ENCODE data around the gene MSL3B. TPM values are rescaled to one million over a fixed set of nuclear protein-coding genes. Genes with fewer than 3 reads are reported as not detected.

Gene MSL3B

GRCh38 chr2:233817995-233818638 lies 50.1 kb downstream of the MSL3B start:
- peak; percentile 36 to 56 for DNase-seq
- no peaks in the 10 kb centered on the region for H3K27me3 ChIP-seq (ENCODE audit: control insufficient read depth in 1 of 2, insufficient read depth in 2 of 2, low read length in 1 of 2)
- no peak overlapping the region for H3K4me3 ChIP-seq (ENCODE audit: low read length in 2 of 2)
- ATAC-seq (ENCODE audit: low FRiP score), result no peak
- no peaks in the 10 kb centered on the region for H3K4me1 ChIP-seq (ENCODE audit: control insufficient read depth in 1 of 2, insufficient read depth in 2 of 2, low read length in 2 of 2)
- H3K9me3 ChIP-seq (ENCODE audit: control insufficient read depth, low read length), result no peaks in the 10 kb centered on the region
- intact Hi-C loops (cut with DNase I), result no loop called here
- WGBS, 2 donors, result 94 to 95% methylated on average over 11 of the region's 11 CpGs
- no peak overlapping the region for H3K27ac ChIP-seq (ENCODE audit: low read depth in 1 of 2, low read length in 2 of 2)
- no peaks in the 10 kb centered on the region for H3K36me3 ChIP-seq (ENCODE audit: control insufficient read depth in 1 of 2, insufficient read depth in 2 of 2, low read length in 1 of 2)

- ATAC-seq (ENCODE audit: low FRiP score) (peak; percentile 8), DNase-seq (peak; percentile 19 to 51)
Measured at GRCh38 chr2:233817361-233817911, 50.8 kb downstream of the MSL3B start.

GRCh38 chr2:233816771-233817170 lies 51.4 kb downstream of the MSL3B start:
- Histone ChIP-seq H3K27me3 (ENCODE audit: control insufficient read depth in 1 of 2, insufficient read depth in 2 of 2, low read length in 1 of 2) (no peaks in the 10 kb centered on the region), H3K4me1 (ENCODE audit: control insufficient read depth in 1 of 2, insufficient read depth in 2 of 2, low read length in 2 of 2) (no peaks in the 10 kb centered on the region), H3K27ac (ENCODE audit: low read depth in 1 of 2, low read length in 2 of 2) (no peak overlapping the region), H3K4me3 (ENCODE audit: low read length in 2 of 2) (no peak overlapping the region), H3K36me3 (ENCODE audit: control insufficient read depth in 1 of 2, insufficient read depth in 2 of 2, low read length in 1 of 2) (no peaks in the 10 kb centered on the region), H3K9me3 (ENCODE audit: control insufficient read depth, low read length) (no peaks in the 10 kb centered on the region)
- intact Hi-C loops (cut with DNase I), result no loop called here
- ATAC-seq (ENCODE audit: low FRiP score) (no peak), DNase-seq (peak; percentile 21 to 34)
- WGBS, 2 donors, result 80 to 88% methylated on average over 4 of the region's 4 CpGs

More at GRCh38 chr2:233817361-233817911, 50.8 kb downstream of the MSL3B start:
- H3K4me3 ChIP-seq (ENCODE audit: low read length in 2 of 2), result no peak overlapping the region
- H3K27me3 ChIP-seq (ENCODE audit: control insufficient read depth in 1 of 2, insufficient read depth in 2 of 2, low read length in 1 of 2), result no peaks in the 10 kb centered on the region
- H3K4me1 ChIP-seq (ENCODE audit: control insufficient read depth in 1 of 2, insufficient read depth in 2 of 2, low read length in 2 of 2), result no peaks in the 10 kb centered on the region
- no peak overlapping the region for H3K27ac ChIP-seq (ENCODE audit: low read depth in 1 of 2, low read length in 2 of 2)
- H3K36me3 ChIP-seq (ENCODE audit: control insufficient read depth in 1 of 2, insufficient read depth in 2 of 2, low read length in 1 of 2), result no peaks in the 10 kb centered on the region
- 81 to 90% methylated on average over 3 of the region's 3 CpGs for WGBS, 2 donors
- H3K9me3 ChIP-seq (ENCODE audit: control insufficient read depth, low read length), result no peaks in the 10 kb centered on the region
- intact Hi-C loops (cut with DNase I), result no loop called here

GRCh38 chr2:233816334-233816733 lies 51.9 kb downstream of the MSL3B start:
- Histone ChIP-seq H3K27me3 (ENCODE audit: control insufficient read depth in 1 of 2, insufficient read depth in 2 of 2, low read length in 1 of 2) (no peaks in the 10 kb centered on the region), H3K4me1 (ENCODE audit: control insufficient read depth in 1 of 2, insufficient read depth in 2 of 2, low read length in 2 of 2) (no peaks in the 10 kb centered on the region), H3K9me3 (ENCODE audit: control insufficient read depth, low read length) (no peaks in the 10 kb centered on the region), H3K27ac (ENCODE audit: low read depth in 1 of 2, low read length in 2 of 2) (no peak overlapping the region), H3K4me3 (ENCODE audit: low read length in 2 of 2) (no peak overlapping the region), H3K36me3 (ENCODE audit: control insufficient read depth in 1 of 2, insufficient read depth in 2 of 2, low read length in 1 of 2) (no peaks in the 10 kb centered on the region)
- WGBS, 2 donors, result 44 to 47% methylated on average over 2 of the region's 2 CpGs
- ATAC-seq (ENCODE audit: low FRiP score), result no peak
- intact Hi-C loops (cut with DNase I), result no loop called here
- DNase-seq, result peak in 1 of 2 donors; percentile 26

- Histone ChIP-seq H3K4me1 (ENCODE audit: control insufficient read depth in 1 of 2, insufficient read depth in 2 of 2, low read length in 2 of 2) (no peaks in the 10 kb centered on the region), H3K9me3 (ENCODE audit: control insufficient read depth, low read length) (no peaks in the 10 kb centered on the region), H3K27ac (ENCODE audit: low read depth in 1 of 2, low read length in 2 of 2) (no peak overlapping the region), H3K4me3 (ENCODE audit: low read length in 2 of 2) (no peak overlapping the region), H3K27me3 (ENCODE audit: control insufficient read depth in 1 of 2, insufficient read depth in 2 of 2, low read length in 1 of 2) (no peaks in the 10 kb centered on the region), H3K36me3 (ENCODE audit: control insufficient read depth in 1 of 2, insufficient read depth in 2 of 2, low read length in 1 of 2) (no peaks in the 10 kb centered on the region)
- ATAC-seq (ENCODE audit: low FRiP score) (no peak), DNase-seq (no peak)
- intact Hi-C loops (cut with DNase I), result no loop called here
- 47 to 68% methylated on average over 6 of the region's 6 CpGs for WGBS, 2 donors
Measured at GRCh38 chr2:233815861-233816260, 52.3 kb downstream of the MSL3B start.

Other genes with a start within 250 kb of the MSL3B start
- gene UGT1A10, start 231.9 kb downstream of the MSL3B start, total RNA-seq, result not detected
- gene UGT1A10, start 231.9 kb downstream of the MSL3B start, polyA plus RNA-seq, result under 1 TPM in 1 of 2 donors, not detected in 1; 0.38 TPM
- gene UGT1A9, start 196.5 kb downstream of the MSL3B start, total RNA-seq, result not detected
- gene UGT1A9, start 196.5 kb downstream of the MSL3B start, polyA plus RNA-seq, result not detected
- gene UGT1A7, start 186.5 kb downstream of the MSL3B start, total RNA-seq, result not detected
- gene UGT1A7, start 186.5 kb downstream of the MSL3B start, polyA plus RNA-seq, result 1 to 10 TPM in 1 of 2 donors, under 1 TPM in 1; 0.05 to 1.8 TPM
- not detected for gene UGT1A6, start 175.5 kb downstream of the MSL3B start, total RNA-seq
- under 1 TPM in 1 of 2 donors, not detected in 1; 0.33 TPM for gene UGT1A6, start 175.5 kb downstream of the MSL3B start, polyA plus RNA-seq
- not detected for gene UGT1A5, start 155.5 kb downstream of the MSL3B start, total RNA-seq
- gene UGT1A5, start 155.5 kb downstream of the MSL3B start, polyA plus RNA-seq, result not detected
- not detected for gene UGT1A4, start 149.7 kb downstream of the MSL3B start, total RNA-seq
- gene UGT1A4, start 149.7 kb downstream of the MSL3B start, polyA plus RNA-seq, result not detected
- gene UGT1A3, start 139.3 kb downstream of the MSL3B start, total RNA-seq, result not detected
- not detected for gene UGT1A3, start 139.3 kb downstream of the MSL3B start, polyA plus RNA-seq
- not detected for gene UGT1A1, start 108.1 kb downstream of the MSL3B start, total RNA-seq
- under 1 TPM in 1 of 2 donors, not detected in 1; 0.25 TPM for gene UGT1A1, start 108.1 kb downstream of the MSL3B start, polyA plus RNA-seq
- not detected for gene MROH2A, start 90.1 kb downstream of the MSL3B start, total RNA-seq
- not detected for gene MROH2A, start 90.1 kb downstream of the MSL3B start, polyA plus RNA-seq
- gene HJURP, start 13.9 kb downstream of the MSL3B start, total RNA-seq, result 1 to 10 TPM; 1.1 TPM
- gene HJURP, start 13.9 kb downstream of the MSL3B start, polyA plus RNA-seq, result not detected
- gene TRPM8, start 49.0 kb upstream of the MSL3B start, total RNA-seq, result not detected
- not detected for gene TRPM8, start 49.0 kb upstream of the MSL3B start, polyA plus RNA-seq
- gene SPP2, start 182.3 kb upstream of the MSL3B start, total RNA-seq, result not detected
- gene SPP2, start 182.3 kb upstream of the MSL3B start, polyA plus RNA-seq, result not detected

Data from aorta (tissue), 5 donors.